ENCODE data around the gene MAP1LC3B. TPM values are rescaled to one million over a fixed set of nuclear protein-coding genes. Genes with fewer than 3 reads are reported as not detected.

MAP1LC3B gene
- total and polyA plus RNA-seq, 2 experiments from 2014 or later = 43.9 to 226 TPM

- no peaks in the 10 kb centered on the region for H4K20me1 ChIP-seq (ENCODE audit: insufficient read depth)
- H3K4me2 ChIP-seq (ENCODE audit: unreplicated experiment) = no peak overlapping the region
- no peak for DNase-seq
- no peaks in the 10 kb centered on the region for H3K9me2 ChIP-seq (ENCODE audit: insufficient read depth)
- H2AFZ ChIP-seq = no peak overlapping the region
- H3K9me3 ChIP-seq (ENCODE audit: low read depth) = no peaks in the 10 kb centered on the region
- no peak overlapping the region for H3K4me3 ChIP-seq
- H3K4me1 ChIP-seq (ENCODE audit: insufficient read depth) = no peaks in the 10 kb centered on the region
- WGBS, 2 experiments (ENCODE audit: low coverage in 1 of 2, low lambda C conversion rate in 2 of 2, missing lambda C conversion rate in 2 of 2) = 58 to 60% methylated on average over 13 of the region's 13 CpGs
- peaks cover 27% of the 10 kb centered on the region for H3K36me3 ChIP-seq (ENCODE audit: low read depth)
- H3K27ac ChIP-seq = no peak overlapping the region
- TF ChIP-seq EZH2phosphoT487 (IDR thresholded peaks at IDR 0.05; ENCODE audit: insufficient read depth, low read depth) = no peak
- no peak for TF ChIP-seq EZH2 (IDR thresholded peaks at IDR 0.05; ENCODE audit: insufficient read depth, poor library complexity, severe bottlenecking)
- no peaks in the 10 kb centered on the region for H3K27me3 ChIP-seq (replicated peaks; ENCODE audit: insufficient read depth)
- no peak overlapping the region for H3K9ac ChIP-seq
- in situ Hi-C loops (cut with MboI) = no loop called here
- H3K79me2 ChIP-seq (ENCODE audit: insufficient read depth) = 0 out of 2 replicates have a peak, but pooled peaks cover 9% of the 10 kb centered on the region
- H3F3A ChIP-seq (ENCODE audit: insufficient read depth) = peaks cover 29% of the 10 kb centered on the region
These were observed 17.0 kb downstream of the MAP1LC3B start for GRCh38 chr16:87409153-87409552.

- H3K36me3 ChIP-seq (ENCODE audit: low read depth) = peaks cover 26% of the 10 kb centered on the region
- H3F3A ChIP-seq (ENCODE audit: insufficient read depth) = peaks cover 23% of the 10 kb centered on the region
- H4K20me1 ChIP-seq (ENCODE audit: insufficient read depth) = no peaks in the 10 kb centered on the region
- H3K9me2 ChIP-seq (ENCODE audit: insufficient read depth) = no peaks in the 10 kb centered on the region
- TF ChIP-seq EZH2 (IDR thresholded peaks at IDR 0.05; ENCODE audit: insufficient read depth, poor library complexity, severe bottlenecking) (no peak), EZH2phosphoT487 (IDR thresholded peaks at IDR 0.05; ENCODE audit: insufficient read depth, low read depth) (no peak)
- H3K27me3 ChIP-seq (replicated peaks; ENCODE audit: insufficient read depth) = no peaks in the 10 kb centered on the region
- no peak overlapping the region for H2AFZ ChIP-seq
- no peak overlapping the region for H3K27ac ChIP-seq
- in situ Hi-C loops (cut with MboI) = no loop called here
- 0 out of 2 replicates have a peak, but pooled peaks cover 3% of the 10 kb centered on the region for H3K79me2 ChIP-seq (ENCODE audit: insufficient read depth)
- H3K4me3 ChIP-seq = no peak overlapping the region
- no peak overlapping the region for H3K9ac ChIP-seq
- H3K4me1 ChIP-seq (ENCODE audit: insufficient read depth) = no peaks in the 10 kb centered on the region
- H3K9me3 ChIP-seq (ENCODE audit: low read depth) = no peaks in the 10 kb centered on the region
- H3K4me2 ChIP-seq (ENCODE audit: unreplicated experiment) = no peak overlapping the region
- no peak for DNase-seq
- 91 to 95% methylated on average over 13 of the region's 13 CpGs for WGBS, 2 experiments (ENCODE audit: low coverage in 1 of 2, low lambda C conversion rate in 2 of 2, missing lambda C conversion rate in 2 of 2)
These were observed 17.6 kb downstream of the MAP1LC3B start for GRCh38 chr16:87409781-87410180.

GRCh38 chr16:87410530-87410929 is 18.4 kb downstream of the MAP1LC3B start:
- no peaks in the 10 kb centered on the region for H3K9me3 ChIP-seq (ENCODE audit: low read depth)
- H2AFZ ChIP-seq = no peak overlapping the region
- H3K36me3 ChIP-seq (ENCODE audit: low read depth) = peaks cover 21% of the 10 kb centered on the region
- no peak overlapping the region for H3K4me3 ChIP-seq
- in situ Hi-C loops (cut with MboI) = no loop called here
- WGBS, 2 experiments (ENCODE audit: low coverage in 1 of 2, low lambda C conversion rate in 2 of 2, missing lambda C conversion rate in 2 of 2) = 82 to 86% methylated on average over 11 of the region's 11 CpGs
- H3K27me3 ChIP-seq (replicated peaks; ENCODE audit: insufficient read depth) = no peaks in the 10 kb centered on the region
- DNase-seq = no peak
- TF ChIP-seq EZH2phosphoT487 (IDR thresholded peaks at IDR 0.05; ENCODE audit: insufficient read depth, low read depth) (no peak), EZH2 (IDR thresholded peaks at IDR 0.05; ENCODE audit: insufficient read depth, poor library complexity, severe bottlenecking) (no peak)
- no peaks in the 10 kb centered on the region for H3K9me2 ChIP-seq (ENCODE audit: insufficient read depth)
- H4K20me1 ChIP-seq (ENCODE audit: insufficient read depth) = no peaks in the 10 kb centered on the region
- no peak overlapping the region for H3K9ac ChIP-seq
- no peaks in the 10 kb centered on the region for H3K4me1 ChIP-seq (ENCODE audit: insufficient read depth)
- H3K27ac ChIP-seq = no peak overlapping the region
- 0 out of 2 replicates have a peak, but pooled peaks cover 3% of the 10 kb centered on the region for H3K79me2 ChIP-seq (ENCODE audit: insufficient read depth)
- peaks cover 20% of the 10 kb centered on the region for H3F3A ChIP-seq (ENCODE audit: insufficient read depth)
- H3K4me2 ChIP-seq (ENCODE audit: unreplicated experiment) = no peak overlapping the region

GRCh38 chr16:87410968-87411367 is 18.8 kb downstream of the MAP1LC3B start:
- WGBS, 2 experiments (ENCODE audit: low coverage in 1 of 2, low lambda C conversion rate in 2 of 2, missing lambda C conversion rate in 2 of 2) = 90 to 91% methylated on average over 13 to 14 of the region's 14 CpGs
- no peak overlapping the region for H2AFZ ChIP-seq
- no peak overlapping the region for H3K4me2 ChIP-seq (ENCODE audit: unreplicated experiment)
- 0 out of 2 replicates have a peak, but pooled peaks cover 3% of the 10 kb centered on the region for H3K79me2 ChIP-seq (ENCODE audit: insufficient read depth)
- H3K36me3 ChIP-seq (ENCODE audit: low read depth) = peaks cover 21% of the 10 kb centered on the region
- H3K27ac ChIP-seq = no peak overlapping the region
- no peaks in the 10 kb centered on the region for H3K4me1 ChIP-seq (ENCODE audit: insufficient read depth)
- no peak for DNase-seq
- no peak for TF ChIP-seq EZH2phosphoT487 (IDR thresholded peaks at IDR 0.05; ENCODE audit: insufficient read depth, low read depth)
- TF ChIP-seq EZH2 (IDR thresholded peaks at IDR 0.05; ENCODE audit: insufficient read depth, poor library complexity, severe bottlenecking) = no peak
- peaks cover 16% of the 10 kb centered on the region for H3F3A ChIP-seq (ENCODE audit: insufficient read depth)
- no peak overlapping the region for H3K9ac ChIP-seq
- in situ Hi-C loops (cut with MboI) = no loop called here
- no peak overlapping the region for H3K4me3 ChIP-seq
- H3K9me3 ChIP-seq (ENCODE audit: low read depth) = no peaks in the 10 kb centered on the region
- no peaks in the 10 kb centered on the region for H3K9me2 ChIP-seq (ENCODE audit: insufficient read depth)
- H4K20me1 ChIP-seq (ENCODE audit: insufficient read depth) = no peaks in the 10 kb centered on the region
- no peaks in the 10 kb centered on the region for H3K27me3 ChIP-seq (replicated peaks; ENCODE audit: insufficient read depth)

All from GM23248 (cell line).